ENCODE measurements around the gene KIF12.

The KIF12 gene

DNA sequence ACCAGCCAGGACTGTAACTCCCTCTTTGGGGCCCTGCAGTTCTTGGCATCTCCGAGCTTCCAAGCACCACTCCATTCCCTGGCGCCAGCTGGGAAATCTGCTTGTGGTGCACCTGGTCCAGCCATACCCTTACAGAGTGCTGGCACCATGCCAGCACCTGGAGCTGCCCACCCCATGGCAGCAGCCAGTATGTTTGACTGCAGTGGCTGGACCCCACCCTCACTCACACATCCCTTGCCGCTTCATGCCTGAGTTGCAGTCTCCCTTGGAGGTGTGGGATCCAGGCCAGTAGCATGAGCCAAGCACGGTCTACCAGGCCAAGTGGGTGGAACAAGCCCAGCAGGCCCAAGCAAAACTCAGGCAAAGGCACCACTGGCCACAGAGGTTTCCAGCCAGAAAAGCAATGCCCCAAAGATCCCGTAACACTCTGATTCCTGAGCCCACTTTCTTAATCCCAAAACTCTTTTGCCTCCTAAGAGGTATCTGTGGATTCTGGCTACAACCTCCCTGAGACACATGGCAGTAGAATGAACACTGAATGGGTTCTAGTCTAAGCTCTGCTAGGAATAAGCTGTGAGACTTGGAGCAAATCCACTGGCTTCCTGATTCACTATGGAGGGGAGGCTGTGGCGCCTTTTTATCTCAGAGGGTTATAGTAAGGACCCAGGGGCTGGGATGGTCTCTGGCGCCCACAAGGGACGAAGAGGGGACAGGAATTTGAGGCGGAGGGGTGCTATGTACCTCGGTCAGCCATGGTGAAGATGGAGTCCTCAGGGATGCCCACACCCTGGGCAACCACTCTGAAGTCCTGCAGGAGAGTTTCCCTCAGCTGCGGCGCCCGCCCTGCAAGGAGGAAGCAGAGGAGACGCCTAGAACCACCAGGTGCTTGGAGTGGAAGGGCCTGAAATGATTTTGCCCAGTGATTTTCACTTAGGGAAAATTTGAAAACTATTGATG is 26.6 kb downstream of the KIF12 start:
- Histone ChIP-seq H4K12ac (ENCODE audit: low read depth, low read length) (no peak overlapping the region), H3K18ac (ENCODE audit: low read length) (no peak overlapping the region), H3K23ac (ENCODE audit: low read length) (no peak overlapping the region), H2BK5ac (ENCODE audit: low read depth, low read length, poor library complexity) (no peak overlapping the region), H3K4me1 (ENCODE audit: control insufficient read depth in 1 of 2, insufficient read depth in 2 of 2, low read length in 2 of 2) (no peaks in the 10 kb centered on the region), H3K27ac (ENCODE audit: low read depth, low read length) (no peak overlapping the region), H3K79me2 (ENCODE audit: control insufficient read depth, insufficient read depth, low read length, poor library complexity) (no peaks in the 10 kb centered on the region), H2BK12ac (ENCODE audit: low read length) (no peak overlapping the region), H3K4me3 (ENCODE audit: low read depth, low read length) (no peak overlapping the region), H2BK120ac (ENCODE audit: insufficient read depth, low read length, poor library complexity) (no peak overlapping the region), H3K27me3 (ENCODE audit: insufficient read depth, low read length) (no peaks in the 10 kb centered on the region), H3K14ac (ENCODE audit: low read length) (no peak overlapping the region), H3K4ac (ENCODE audit: low read depth, low read length) (no peak overlapping the region), H4K8ac (ENCODE audit: low read depth, low read length) (no peak overlapping the region), H4K91ac (ENCODE audit: low read depth, low read length) (no peak overlapping the region), H3K9me3 (ENCODE audit: insufficient read depth, low read depth, low read length) (peaks cover 5% of the 10 kb centered on the region), H3K4me2 (ENCODE audit: low read length) (no peak overlapping the region), H3K36me3 (ENCODE audit: control insufficient read depth in 1 of 2, insufficient read depth in 2 of 2, low read length in 2 of 2) (no peaks in the 10 kb centered on the region), H2AK5ac (ENCODE audit: low read length) (no peak overlapping the region), H3K79me1 (ENCODE audit: low read length) (no peaks in the 10 kb centered on the region), H3K9ac (ENCODE audit: low read length) (no peak overlapping the region), H2AFZ (ENCODE audit: insufficient read depth, low read length, poor library complexity) (no peak overlapping the region)
- DNase-seq = no peak
- WGBS (ENCODE audit: extremely low coverage, insufficient coverage, insufficient read length) = no CpG with 5 or more reads among the region's 14 CpGs

DNA sequence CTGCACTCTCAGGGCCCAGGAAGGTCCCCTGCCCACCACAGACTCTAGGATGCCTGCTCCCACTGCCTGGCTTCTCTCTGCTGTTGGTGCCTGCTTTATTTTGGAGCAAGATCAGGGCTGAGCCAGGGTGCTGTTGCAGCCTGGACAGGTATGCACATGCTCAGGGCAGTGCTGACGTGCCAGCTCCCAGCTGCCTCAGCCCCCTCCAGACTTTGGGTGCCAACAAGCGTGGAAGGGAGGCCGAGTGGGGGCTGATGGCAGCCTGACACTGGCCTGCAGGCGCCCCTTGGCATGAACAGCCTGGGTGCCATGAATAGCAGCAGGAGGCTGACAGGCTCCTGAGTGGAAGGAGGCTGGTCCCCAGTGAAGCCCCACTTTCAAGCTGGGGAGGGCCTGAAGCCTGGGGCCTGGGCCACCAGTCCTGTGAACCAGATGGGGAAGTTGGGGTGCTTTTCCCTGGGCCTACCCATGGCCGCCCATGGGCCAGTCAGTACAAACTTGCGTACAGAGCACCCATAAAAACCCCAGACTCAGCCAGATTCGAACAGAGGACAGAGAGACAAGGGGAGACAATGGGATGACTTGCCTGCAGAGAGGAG is 27.8 kb downstream of the KIF12 start:
- Histone ChIP-seq H3K4me1 (ENCODE audit: control insufficient read depth in 1 of 2, insufficient read depth in 2 of 2, low read length in 2 of 2) (no peaks in the 10 kb centered on the region), H3K4me3 (ENCODE audit: low read depth, low read length) (no peak overlapping the region), H2AFZ (ENCODE audit: insufficient read depth, low read length, poor library complexity) (no peak overlapping the region), H4K12ac (ENCODE audit: low read depth, low read length) (no peak overlapping the region), H3K79me2 (ENCODE audit: control insufficient read depth, insufficient read depth, low read length, poor library complexity) (no peaks in the 10 kb centered on the region), H4K8ac (ENCODE audit: low read depth, low read length) (no peak overlapping the region), H3K9me3 (ENCODE audit: insufficient read depth, low read depth, low read length) (peaks cover 2% of the 10 kb centered on the region), H3K23ac (ENCODE audit: low read length) (no peak overlapping the region), H4K91ac (ENCODE audit: low read depth, low read length) (no peak overlapping the region), H2BK12ac (ENCODE audit: low read length) (no peak overlapping the region), H2AK5ac (ENCODE audit: low read length) (no peak overlapping the region), H2BK5ac (ENCODE audit: low read depth, low read length, poor library complexity) (no peak overlapping the region), H3K27ac (ENCODE audit: low read depth, low read length) (no peak overlapping the region), H3K18ac (ENCODE audit: low read length) (no peak overlapping the region), H3K27me3 (ENCODE audit: insufficient read depth, low read length) (no peaks in the 10 kb centered on the region), H3K36me3 (ENCODE audit: control insufficient read depth in 1 of 2, insufficient read depth in 2 of 2, low read length in 2 of 2) (no peaks in the 10 kb centered on the region), H3K14ac (ENCODE audit: low read length) (no peak overlapping the region), H3K9ac (ENCODE audit: low read length) (no peak overlapping the region), H3K4ac (ENCODE audit: low read depth, low read length) (no peak overlapping the region), H2BK120ac (ENCODE audit: insufficient read depth, low read length, poor library complexity) (no peak overlapping the region), H3K4me2 (ENCODE audit: low read length) (no peak overlapping the region), H3K79me1 (ENCODE audit: low read length) (no peaks in the 10 kb centered on the region)
- no CpG with 5 or more reads among the region's 7 CpGs for WGBS (ENCODE audit: extremely low coverage, insufficient coverage, insufficient read length)
- DNase-seq = no peak

DNA sequence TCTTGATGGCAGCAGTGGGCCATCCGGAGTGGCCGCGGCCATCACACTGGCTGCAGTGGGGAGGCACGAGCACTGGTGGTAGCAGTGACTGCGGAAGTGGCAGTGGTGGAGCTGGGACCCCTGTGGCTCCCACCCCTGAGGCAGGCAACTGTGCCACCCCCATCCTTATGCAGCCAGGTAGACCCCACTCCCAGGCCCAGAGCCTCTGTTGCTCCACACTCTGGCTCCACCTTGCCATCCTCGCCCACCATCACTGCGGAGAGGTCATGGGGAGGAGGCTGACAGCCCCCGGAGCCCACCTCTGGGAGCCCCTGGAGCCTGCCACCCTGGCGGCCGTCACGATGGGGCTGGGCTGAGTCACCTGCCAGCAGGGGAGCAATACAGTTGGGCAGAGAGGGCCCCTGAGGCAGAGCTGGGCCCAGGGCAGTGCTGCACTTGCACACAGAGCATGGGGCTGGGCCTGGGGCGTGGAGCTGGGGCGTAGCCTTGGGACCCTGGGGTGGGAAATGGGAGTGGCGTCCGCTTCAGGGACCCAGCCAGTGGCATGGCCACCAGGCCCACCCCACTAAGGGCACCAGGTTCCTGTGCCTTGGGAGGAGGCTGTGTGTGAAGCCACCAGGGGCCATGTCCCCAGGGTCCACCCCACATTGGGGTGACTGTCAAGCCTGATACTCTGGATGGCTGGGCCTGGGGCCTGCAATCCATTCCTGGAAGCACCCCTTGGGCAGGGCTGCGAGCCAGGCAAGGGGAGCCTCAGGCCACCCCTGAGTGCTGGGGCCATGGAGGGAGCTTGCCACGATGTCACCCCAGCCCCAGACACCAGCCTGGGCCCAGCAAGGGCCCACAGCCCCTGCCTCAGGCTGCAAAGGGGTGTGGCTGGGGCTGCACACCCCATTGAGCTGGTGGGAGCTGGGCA is 28.6 kb downstream of the KIF12 start:
- no peak overlapping the region for H2AFZ ChIP-seq (ENCODE audit: insufficient read depth, low read length, poor library complexity)
- H3K4me3 ChIP-seq (ENCODE audit: low read depth, low read length) = no peak overlapping the region
- H2AK5ac ChIP-seq (ENCODE audit: low read length) = no peak overlapping the region
- no CpG with 5 or more reads among the region's 17 CpGs for WGBS (ENCODE audit: extremely low coverage, insufficient coverage, insufficient read length)
- no peak for DNase-seq
- no peak overlapping the region for H2BK12ac ChIP-seq (ENCODE audit: low read length)
- H3K9me3 ChIP-seq (ENCODE audit: insufficient read depth, low read depth, low read length) = peaks cover 2% of the 10 kb centered on the region
- no peak overlapping the region for H3K14ac ChIP-seq (ENCODE audit: low read length)
- H3K18ac ChIP-seq (ENCODE audit: low read length) = no peak overlapping the region
- no peak overlapping the region for H4K91ac ChIP-seq (ENCODE audit: low read depth, low read length)
- no peak overlapping the region for H3K4me2 ChIP-seq (ENCODE audit: low read length)
- H3K4me1 ChIP-seq (ENCODE audit: control insufficient read depth in 1 of 2, insufficient read depth in 2 of 2, low read length in 2 of 2) = no peaks in the 10 kb centered on the region
- H3K27me3 ChIP-seq (ENCODE audit: insufficient read depth, low read length) = no peaks in the 10 kb centered on the region
- H3K23ac ChIP-seq (ENCODE audit: low read length) = no peak overlapping the region
- H3K4ac ChIP-seq (ENCODE audit: low read depth, low read length) = no peak overlapping the region
- no peaks in the 10 kb centered on the region for H3K36me3 ChIP-seq (ENCODE audit: control insufficient read depth in 1 of 2, insufficient read depth in 2 of 2, low read length in 2 of 2)
- no peak overlapping the region for H3K27ac ChIP-seq (ENCODE audit: low read depth, low read length)
- H2BK120ac ChIP-seq (ENCODE audit: insufficient read depth, low read length, poor library complexity) = no peak overlapping the region
- no peak overlapping the region for H2BK5ac ChIP-seq (ENCODE audit: low read depth, low read length, poor library complexity)
- no peaks in the 10 kb centered on the region for H3K79me1 ChIP-seq (ENCODE audit: low read length)
- no peak overlapping the region for H4K8ac ChIP-seq (ENCODE audit: low read depth, low read length)
- H3K9ac ChIP-seq (ENCODE audit: low read length) = no peak overlapping the region
- no peaks in the 10 kb centered on the region for H3K79me2 ChIP-seq (ENCODE audit: control insufficient read depth, insufficient read depth, low read length, poor library complexity)
- H4K12ac ChIP-seq (ENCODE audit: low read depth, low read length) = no peak overlapping the region

GRCh38 chr9:114069476-114070187 is 29.5 kb downstream of the KIF12 start:
- no peak for DNase-seq
- H3K4me2 ChIP-seq (ENCODE audit: low read length) = no peak overlapping the region
- no peak overlapping the region for H4K8ac ChIP-seq (ENCODE audit: low read depth, low read length)
- H3K9me3 ChIP-seq (ENCODE audit: insufficient read depth, low read depth, low read length) = peaks cover 2% of the 10 kb centered on the region
- no peaks in the 10 kb centered on the region for H3K79me1 ChIP-seq (ENCODE audit: low read length)
- H3K27me3 ChIP-seq (ENCODE audit: insufficient read depth, low read length) = no peaks in the 10 kb centered on the region
- H3K18ac ChIP-seq (ENCODE audit: low read length) = no peak overlapping the region
- no peak overlapping the region for H4K91ac ChIP-seq (ENCODE audit: low read depth, low read length)
- no peak overlapping the region for H3K4ac ChIP-seq (ENCODE audit: low read depth, low read length)
- no CpG with 5 or more reads among the region's 9 CpGs for WGBS (ENCODE audit: extremely low coverage, insufficient coverage, insufficient read length)
- H3K23ac ChIP-seq (ENCODE audit: low read length) = no peak overlapping the region
- H3K4me1 ChIP-seq (ENCODE audit: control insufficient read depth in 1 of 2, insufficient read depth in 2 of 2, low read length in 2 of 2) = no peaks in the 10 kb centered on the region
- no peak overlapping the region for H2AFZ ChIP-seq (ENCODE audit: insufficient read depth, low read length, poor library complexity)
- no peak overlapping the region for H2AK5ac ChIP-seq (ENCODE audit: low read length)
- H3K79me2 ChIP-seq (ENCODE audit: control insufficient read depth, insufficient read depth, low read length, poor library complexity) = no peaks in the 10 kb centered on the region
- no peak overlapping the region for H3K14ac ChIP-seq (ENCODE audit: low read length)
- no peak overlapping the region for H3K9ac ChIP-seq (ENCODE audit: low read length)
- H2BK12ac ChIP-seq (ENCODE audit: low read length) = no peak overlapping the region
- no peak overlapping the region for H2BK120ac ChIP-seq (ENCODE audit: insufficient read depth, low read length, poor library complexity)
- H3K36me3 ChIP-seq (ENCODE audit: control insufficient read depth in 1 of 2, insufficient read depth in 2 of 2, low read length in 2 of 2) = no peaks in the 10 kb centered on the region
- H2BK5ac ChIP-seq (ENCODE audit: low read depth, low read length, poor library complexity) = no peak overlapping the region
- no peak overlapping the region for H4K12ac ChIP-seq (ENCODE audit: low read depth, low read length)
- no peak overlapping the region for H3K27ac ChIP-seq (ENCODE audit: low read depth, low read length)
- H3K4me3 ChIP-seq (ENCODE audit: low read depth, low read length) = no peak overlapping the region
